Measurements from ENCODE around the gene TTC6. TPM values are rescaled to one million over a fixed set of nuclear protein-coding genes. Genes with fewer than 3 reads are reported as not detected.
A peak's percentile ranks its signal among the peaks of the same experiment; 100 is the strongest.

TTC6 gene
- total RNA-seq, 2 donors from 2014 or later: not detected

GRCh38 chr14:37622231-37622923 lies 26.9 kb downstream of the TTC6 start:
- H3K27ac ChIP-seq: no peak overlapping the region
- no peaks in the 10 kb centered on the region for H3K9me3 ChIP-seq
- no peak for TF ChIP-seq CTCF (IDR thresholded peaks at IDR 0.05)
- DNase-seq (ENCODE audit: low spot score): no peak
- H3K4me3 ChIP-seq: peak overlapping the region in 1 of 2 donors; percentile 8
- peaks cover 0 to 8% of the 10 kb centered on the region in 2 donors for H3K4me1 ChIP-seq
- no peaks in the 10 kb centered on the region for H3K36me3 ChIP-seq
- peaks cover 0 to 8% of the 10 kb centered on the region in 2 donors for H3K27me3 ChIP-seq

GRCh38 chr14:37623426-37623951 lies 28.1 kb downstream of the TTC6 start:
- Histone ChIP-seq H3K27me3 (peaks cover 0 to 8% of the 10 kb centered on the region in 2 donors), H3K36me3 (no peaks in the 10 kb centered on the region), H3K4me1 (peaks cover 0 to 8% of the 10 kb centered on the region in 2 donors), H3K9me3 (no peaks in the 10 kb centered on the region), H3K4me3 (no peak overlapping the region), H3K27ac (no peak overlapping the region)
- DNase-seq (ENCODE audit: low spot score): no peak
- no peak for TF ChIP-seq CTCF (IDR thresholded peaks at IDR 0.05)

- Histone ChIP-seq H3K4me1 (peaks cover 0 to 8% of the 10 kb centered on the region in 2 donors), H3K27ac (no peak overlapping the region), H3K4me3 (no peak overlapping the region), H3K36me3 (no peaks in the 10 kb centered on the region), H3K27me3 (peaks cover 0 to 8% of the 10 kb centered on the region in 2 donors), H3K9me3 (no peaks in the 10 kb centered on the region)
- no peak for DNase-seq (ENCODE audit: low spot score)
- no peak for TF ChIP-seq CTCF (IDR thresholded peaks at IDR 0.05)
Observed at GRCh38 chr14:37623971-37624370, 28.5 kb downstream of the TTC6 start.

GRCh38 chr14:37625597-37626595 lies 30.5 kb downstream of the TTC6 start:
- no peak overlapping the region for H3K27ac ChIP-seq
- no peak overlapping the region for H3K4me3 ChIP-seq
- H3K27me3 ChIP-seq: peaks cover 0 to 8% of the 10 kb centered on the region in 2 donors
- peaks cover 0 to 8% of the 10 kb centered on the region in 2 donors for H3K4me1 ChIP-seq
- peaks cover 0 to 9% of the 10 kb centered on the region in 2 donors for H3K9me3 ChIP-seq
- H3K36me3 ChIP-seq: no peaks in the 10 kb centered on the region
- no peak for DNase-seq (ENCODE audit: low spot score)
- TF ChIP-seq CTCF (IDR thresholded peaks at IDR 0.05): no peak

- Histone ChIP-seq H3K4me1 (no peaks in the 10 kb centered on the region), H3K27ac (no peak overlapping the region), H3K4me3 (no peak overlapping the region), H3K36me3 (no peaks in the 10 kb centered on the region), H3K9me3 (no peaks in the 10 kb centered on the region), H3K27me3 (no peaks in the 10 kb centered on the region)
- no peak for TF ChIP-seq CTCF (IDR thresholded peaks at IDR 0.05)
- DNase-seq (ENCODE audit: low spot score): no peak
Observed at GRCh38 chr14:37637341-37637740, 41.9 kb downstream of the TTC6 start.
